ENCODE measurements around the gene KIF1A. TPM values are rescaled to one million over a fixed set of nuclear protein-coding genes. Genes with fewer than 3 reads are reported as not detected.

KIF1A gene
- total RNA-seq, 1 donor from 2014 or later, result 29.9 TPM

DNA sequence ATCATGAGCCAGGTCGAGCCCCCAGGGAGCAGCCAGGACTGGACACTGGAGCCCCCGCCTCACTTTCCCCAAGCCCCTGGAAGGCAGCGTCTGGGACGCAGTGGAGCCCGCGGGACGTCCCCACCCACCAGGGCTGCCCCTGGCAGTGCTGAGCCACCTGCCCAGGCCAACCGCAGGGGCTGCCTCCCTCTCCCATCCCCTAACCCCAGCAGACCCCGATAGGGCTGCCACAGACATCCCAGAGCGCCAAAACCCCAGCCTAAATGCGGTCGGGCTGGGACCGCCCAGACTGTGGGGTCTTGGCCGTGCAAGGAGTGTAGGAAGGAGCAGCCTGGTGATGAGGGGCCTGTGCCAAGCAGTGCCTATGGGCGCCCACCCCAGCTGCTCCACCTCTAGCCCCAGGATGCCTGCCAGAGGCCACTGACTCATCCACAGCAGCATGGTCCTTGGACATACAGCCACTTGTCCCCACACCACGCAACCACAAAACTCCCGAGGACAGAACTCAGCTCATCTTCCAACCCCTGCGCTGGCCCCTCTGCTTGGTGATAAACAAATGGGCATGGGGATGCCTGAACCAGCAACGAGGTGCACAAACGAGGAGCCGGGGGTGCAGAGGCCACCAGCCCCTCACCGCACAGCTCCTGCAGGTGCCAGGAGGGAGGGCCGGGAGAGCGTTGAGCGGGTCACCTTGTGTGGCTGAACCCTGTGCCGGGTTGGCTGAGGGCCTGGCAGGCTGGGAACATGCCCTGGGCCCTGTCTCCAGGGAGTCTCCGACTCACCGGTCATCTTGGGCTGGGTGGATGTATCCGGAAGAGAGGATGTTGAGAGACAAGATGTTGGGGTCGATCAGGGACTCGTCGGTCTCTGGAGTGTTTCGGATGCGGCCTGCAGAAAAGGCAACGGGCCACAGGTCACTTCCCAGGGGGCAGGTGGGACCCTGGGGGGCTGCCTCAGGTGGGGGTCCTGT, 83.5 kb downstream of the KIF1A start:
- H3K27ac Mint-ChIP-seq, result no peak overlapping the region

DNA sequence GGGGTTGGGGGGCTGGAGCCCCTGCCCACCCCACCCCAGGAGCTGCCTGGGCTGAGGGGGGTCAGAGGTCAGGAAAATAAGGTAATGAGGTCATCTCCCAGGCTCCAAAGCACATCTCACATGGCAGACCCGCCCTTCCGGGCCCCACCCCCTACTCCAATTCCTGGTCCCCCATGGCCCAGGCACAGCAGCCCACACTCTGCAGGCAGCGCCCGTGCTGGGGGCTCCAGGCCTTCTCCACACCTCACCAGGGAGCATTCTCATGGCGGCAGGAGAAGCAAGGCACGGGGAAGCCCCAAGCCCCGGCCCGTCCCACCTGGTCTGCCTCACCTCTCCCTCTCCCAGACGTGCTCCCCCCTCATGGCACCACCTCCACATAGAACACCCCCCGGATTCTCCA, 84.5 kb downstream of the KIF1A start:
- H3K27ac ChIP-seq, result no peak overlapping the region
- H4K20me1 ChIP-seq (ENCODE audit: low read depth), result no peaks in the 10 kb centered on the region
- no peak overlapping the region for H3K4me2 ChIP-seq
- Mint-ChIP-seq H3K27me3 (ENCODE audit: insufficient read depth, low read depth) (peaks cover 5% of the 10 kb centered on the region), H3K27ac (no peak overlapping the region), H3K4me3 (no peak overlapping the region), H3K4me1 (peaks cover 1% of the 10 kb centered on the region), H3K36me3 (peaks cover 2% of the 10 kb centered on the region), H3K9me3 (no peaks in the 10 kb centered on the region)
- TF ChIP-seq EZH2phosphoT487 (IDR thresholded peaks at IDR 0.05) (no peak), EZH2 (IDR thresholded peaks at IDR 0.05) (no peak)
- TF ChIP-seq, protein P1, sequence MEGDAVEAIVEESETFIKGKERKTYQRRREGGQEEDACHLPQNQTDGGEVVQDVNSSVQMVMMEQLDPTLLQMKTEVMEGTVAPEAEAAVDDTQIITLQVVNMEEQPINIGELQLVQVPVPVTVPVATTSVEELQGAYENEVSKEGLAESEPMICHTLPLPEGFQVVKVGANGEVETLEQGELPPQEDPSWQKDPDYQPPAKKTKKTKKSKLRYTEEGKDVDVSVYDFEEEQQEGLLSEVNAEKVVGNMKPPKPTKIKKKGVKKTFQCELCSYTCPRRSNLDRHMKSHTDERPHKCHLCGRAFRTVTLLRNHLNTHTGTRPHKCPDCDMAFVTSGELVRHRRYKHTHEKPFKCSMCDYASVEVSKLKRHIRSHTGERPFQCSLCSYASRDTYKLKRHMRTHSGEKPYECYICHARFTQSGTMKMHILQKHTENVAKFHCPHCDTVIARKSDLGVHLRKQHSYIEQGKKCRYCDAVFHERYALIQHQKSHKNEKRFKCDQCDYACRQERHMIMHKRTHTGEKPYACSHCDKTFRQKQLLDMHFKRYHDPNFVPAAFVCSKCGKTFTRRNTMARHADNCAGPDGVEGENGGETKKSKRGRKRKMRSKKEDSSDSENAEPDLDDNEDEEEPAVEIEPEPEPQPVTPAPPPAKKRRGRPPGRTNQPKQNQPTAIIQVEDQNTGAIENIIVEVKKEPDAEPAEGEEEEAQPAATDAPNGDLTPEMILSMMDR (IDR thresholded peaks at IDR 0.05), result no peak
- H3F3A ChIP-seq (ENCODE audit: low read depth), result no peaks in the 10 kb centered on the region
- H3K27me3 ChIP-seq, result no peaks in the 10 kb centered on the region
- DNase-seq (ENCODE audit: low spot score), result no peak
- H3K79me2 ChIP-seq (ENCODE audit: low read depth), result no peaks in the 10 kb centered on the region
- H2AFZ ChIP-seq (replicated peaks), result no peak overlapping the region
- no peak overlapping the region for H3K9ac ChIP-seq
- H3K4me1 ChIP-seq, result no peaks in the 10 kb centered on the region
- H3K36me3 ChIP-seq, result no peaks in the 10 kb centered on the region
- H3K4me3 ChIP-seq, result no peak overlapping the region
- no peaks in the 10 kb centered on the region for H3K9me3 ChIP-seq (ENCODE audit: low read depth)

More for the DNA sequence above, 83.5 kb downstream of the KIF1A start:
- Histone ChIP-seq H3K9me3 (ENCODE audit: low read depth) (no peaks in the 10 kb centered on the region), H4K20me1 (ENCODE audit: low read depth) (no peaks in the 10 kb centered on the region), H3K79me2 (ENCODE audit: low read depth) (no peaks in the 10 kb centered on the region), H3K4me3 (no peak overlapping the region), H3K4me2 (no peak overlapping the region), H3K36me3 (no peaks in the 10 kb centered on the region), H2AFZ (replicated peaks) (no peak overlapping the region), H3K4me1 (no peaks in the 10 kb centered on the region), H3F3A (ENCODE audit: low read depth) (no peaks in the 10 kb centered on the region), H3K9ac (no peak overlapping the region), H3K27ac (no peak overlapping the region), H3K27me3 (no peaks in the 10 kb centered on the region)
- Mint-ChIP-seq H3K4me1 (no peaks in the 10 kb centered on the region), H3K9me3 (no peaks in the 10 kb centered on the region), H3K4me3 (no peak overlapping the region), H3K27me3 (ENCODE audit: insufficient read depth, low read depth) (peaks cover 7% of the 10 kb centered on the region), H3K36me3 (peaks cover 2% of the 10 kb centered on the region)
- no peak for DNase-seq (ENCODE audit: low spot score)
- TF ChIP-seq, protein P1 (IDR thresholded peaks at IDR 0.05), result no peak
- no peak for TF ChIP-seq EZH2 (IDR thresholded peaks at IDR 0.05)
- no peak for TF ChIP-seq EZH2phosphoT487 (IDR thresholded peaks at IDR 0.05)

DNA sequence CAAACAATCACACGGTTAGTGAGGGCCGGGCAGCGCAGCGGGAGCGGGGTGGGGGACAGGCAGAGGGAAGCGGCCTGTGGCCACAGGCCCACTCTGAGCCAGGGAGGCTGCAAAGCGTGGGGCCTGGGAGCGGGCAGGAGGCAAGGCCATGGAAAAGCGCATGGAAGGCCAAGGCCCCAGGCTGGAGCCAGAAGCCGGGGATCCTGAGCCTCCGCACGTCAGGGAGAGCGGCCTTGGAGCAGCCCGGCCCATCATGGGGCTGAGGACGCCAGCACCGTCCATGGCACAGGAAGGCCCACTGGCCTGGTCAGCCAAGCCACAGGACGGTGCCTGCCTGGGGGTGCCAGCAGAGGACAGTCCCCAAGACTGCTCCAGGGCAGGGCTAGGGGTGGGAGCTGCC, 85.3 kb downstream of the KIF1A start:
- Histone ChIP-seq H3K4me1 (no peaks in the 10 kb centered on the region), H3K79me2 (ENCODE audit: low read depth) (no peaks in the 10 kb centered on the region), H2AFZ (replicated peaks) (no peak overlapping the region), H3K9ac (no peak overlapping the region), H3K4me2 (no peak overlapping the region), H3K4me3 (no peak overlapping the region), H3F3A (ENCODE audit: low read depth) (no peaks in the 10 kb centered on the region), H3K27ac (no peak overlapping the region), H4K20me1 (ENCODE audit: low read depth) (no peaks in the 10 kb centered on the region), H3K36me3 (no peaks in the 10 kb centered on the region), H3K27me3 (no peaks in the 10 kb centered on the region), H3K9me3 (ENCODE audit: low read depth) (no peaks in the 10 kb centered on the region)
- no peak for DNase-seq (ENCODE audit: low spot score)
- TF ChIP-seq EZH2 (IDR thresholded peaks at IDR 0.05) (no peak), EZH2phosphoT487 (IDR thresholded peaks at IDR 0.05) (no peak)
- TF ChIP-seq, protein P1 (IDR thresholded peaks at IDR 0.05), result no peak
- no peaks in the 10 kb centered on the region for H3K9me3 Mint-ChIP-seq
- H3K4me3 Mint-ChIP-seq, result no peak overlapping the region
- H3K36me3 Mint-ChIP-seq, result peaks cover 2% of the 10 kb centered on the region
- peaks cover 3% of the 10 kb centered on the region for H3K4me1 Mint-ChIP-seq
- peaks cover 7% of the 10 kb centered on the region for H3K27me3 Mint-ChIP-seq (ENCODE audit: insufficient read depth, low read depth)
- no peak overlapping the region for H3K27ac Mint-ChIP-seq
